Stimulated activated CD4-positive, alpha-beta T cell treated with anti-CD3 and anti-CD28 coated beads, TNF-alpha, amount 100 ng/mL, for 1 hour (primary cell): ENCODE results near the gene SLC35A5.

Experiments
- DNase-seq, 3 donors: peaks; one replicate each; pipeline ENCODE4 v3.0.0-alpha.2; 2020; ENCODE audit warnings: low read depth in 3 of 3, low spot score in 1 of 3

SLC35A5 gene

DNA sequence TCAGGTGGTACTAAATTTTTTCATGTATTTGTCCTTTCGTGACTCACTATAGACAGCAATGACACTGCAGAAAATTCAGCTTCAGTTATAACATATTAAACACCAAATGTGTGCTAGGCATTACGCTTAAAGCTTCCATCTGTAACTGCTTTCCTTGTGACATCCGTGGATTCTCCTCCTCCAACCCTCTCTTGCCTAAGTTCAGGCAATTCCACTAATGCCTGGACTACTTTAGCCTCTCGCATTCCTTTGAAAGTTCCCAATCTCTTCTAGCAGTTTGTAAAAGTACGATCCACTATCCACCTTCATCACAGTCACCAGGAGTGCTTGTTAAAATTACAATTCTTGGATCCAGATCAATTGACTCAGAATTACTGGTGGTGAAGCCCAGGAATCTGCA, 61.4 kb downstream of the SLC35A5 start:
- DNase-seq = no peak

DNA sequence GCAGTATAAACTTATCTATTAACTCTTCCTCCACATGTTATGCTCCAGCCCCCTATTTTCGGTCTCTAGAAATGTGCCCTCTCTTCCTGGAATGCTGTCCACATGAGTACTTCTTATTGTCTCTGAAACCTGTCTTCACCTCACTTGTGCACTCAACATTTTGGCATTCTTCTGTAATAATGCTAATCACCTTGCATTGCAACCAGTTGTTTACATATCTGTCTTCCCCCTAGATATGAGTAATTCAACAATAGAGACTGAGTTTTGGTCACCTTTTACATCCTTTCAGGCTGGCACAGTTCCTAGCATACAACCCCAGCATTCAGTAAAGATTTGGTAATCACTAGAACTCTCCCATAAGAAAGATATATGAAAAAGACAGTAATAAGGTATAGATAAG, 61.9 kb downstream of the SLC35A5 start:
- no peak for DNase-seq

DNA sequence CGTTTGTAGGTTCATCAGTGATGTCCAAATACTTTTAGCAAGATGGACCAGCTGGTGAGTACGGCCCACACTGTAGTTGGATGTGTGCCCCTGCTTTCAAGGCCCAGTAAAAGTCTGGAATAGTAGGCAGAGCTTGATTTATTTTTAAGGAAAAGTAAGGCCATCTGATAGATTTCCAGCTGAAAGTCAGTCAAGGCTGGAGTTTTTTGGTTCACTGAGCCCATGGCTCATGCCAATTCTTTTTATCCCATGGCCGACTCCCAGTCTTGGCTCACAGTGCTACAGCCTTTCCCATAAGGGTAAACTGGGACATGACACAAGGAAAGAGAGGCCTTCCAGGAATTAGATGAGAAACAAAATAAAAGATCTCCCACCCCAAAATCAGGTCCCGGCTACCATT, 65.6 kb downstream of the SLC35A5 start:
- no peak for DNase-seq

DNA sequence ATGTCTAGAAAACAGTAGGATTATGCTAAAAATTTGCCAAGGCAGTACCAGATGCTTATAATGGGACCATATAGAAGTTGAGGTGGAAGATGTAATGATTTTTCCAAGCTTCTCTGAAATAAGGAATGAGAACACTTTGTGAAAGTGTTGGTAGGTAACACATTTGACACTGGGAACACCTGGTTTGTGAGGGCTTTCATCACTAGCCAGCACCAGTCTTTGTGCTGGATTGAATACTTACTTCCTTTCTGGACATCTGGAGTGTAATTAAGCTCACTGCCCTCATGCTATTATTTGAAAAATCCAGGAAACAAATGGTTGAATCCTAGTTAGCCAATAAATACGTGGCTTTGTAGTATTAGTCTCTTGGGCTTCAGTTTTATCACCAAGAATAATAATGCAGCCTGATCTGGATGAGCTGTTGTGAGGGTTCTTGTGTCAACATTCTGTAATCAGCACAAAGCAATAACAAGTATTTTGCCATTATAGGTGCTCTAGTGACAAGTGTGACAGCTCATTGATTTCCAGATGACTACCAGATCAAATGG, 66.1 kb downstream of the SLC35A5 start:
- no peak for DNase-seq

DNA sequence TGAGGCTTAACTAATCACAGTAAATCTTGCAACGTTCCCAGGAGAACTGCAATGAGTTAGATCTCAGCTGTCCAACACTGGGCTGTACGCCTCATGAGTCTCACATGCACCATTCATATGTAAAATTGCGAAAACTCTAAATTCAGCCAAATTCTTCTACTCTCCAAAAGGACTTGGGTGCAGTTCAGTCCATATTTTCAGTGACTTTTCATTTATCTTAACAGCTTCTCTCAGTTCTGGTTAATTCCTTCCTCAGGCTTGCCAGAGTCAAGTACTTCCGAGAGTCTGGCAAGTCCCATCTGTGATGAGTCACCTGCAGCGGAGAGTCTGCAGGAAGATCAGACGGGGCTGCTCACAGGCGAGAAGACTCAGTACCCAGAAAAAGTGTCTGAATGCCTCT, 67.6 kb downstream of the SLC35A5 start:
- no peak for DNase-seq

DNA sequence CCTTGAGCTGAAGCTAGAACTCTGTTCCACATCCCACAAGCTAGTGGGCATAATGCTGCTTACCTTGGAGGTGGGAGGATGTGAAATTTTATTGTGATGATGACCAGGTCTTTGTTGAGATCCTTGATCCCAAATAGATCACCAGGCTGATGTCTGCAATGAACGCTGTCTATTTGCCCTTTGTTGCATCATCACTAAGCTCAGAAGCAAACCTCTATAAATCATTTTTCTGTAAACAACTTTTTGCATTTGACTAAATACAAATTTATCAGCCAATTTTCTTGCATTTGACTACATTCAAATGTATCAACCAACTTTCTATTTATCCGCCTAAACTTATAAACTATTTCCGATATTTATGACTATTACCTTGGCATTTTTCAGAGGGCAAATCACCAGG, 69.4 kb downstream of the SLC35A5 start:
- DNase-seq = no peak

DNA sequence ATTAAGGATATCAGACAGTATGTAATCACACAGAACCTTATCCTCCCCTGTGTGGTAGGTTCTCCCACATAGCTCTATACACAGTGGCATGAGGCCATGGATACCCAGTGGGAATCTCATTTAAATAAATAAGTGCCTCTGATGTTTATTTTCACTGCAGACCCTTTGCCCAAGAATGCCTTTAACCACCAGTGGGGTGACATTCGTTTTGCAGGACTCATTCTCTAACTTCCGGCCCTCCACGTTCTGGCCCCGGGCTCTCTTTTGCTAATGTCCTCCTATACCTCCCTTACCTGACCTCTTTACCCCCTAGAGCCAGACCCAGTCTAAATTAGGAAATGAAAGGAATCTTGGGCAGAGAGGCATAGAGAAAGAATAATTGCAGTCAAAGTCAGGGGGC, 70.8 kb downstream of the SLC35A5 start:
- no peak for DNase-seq

DNA sequence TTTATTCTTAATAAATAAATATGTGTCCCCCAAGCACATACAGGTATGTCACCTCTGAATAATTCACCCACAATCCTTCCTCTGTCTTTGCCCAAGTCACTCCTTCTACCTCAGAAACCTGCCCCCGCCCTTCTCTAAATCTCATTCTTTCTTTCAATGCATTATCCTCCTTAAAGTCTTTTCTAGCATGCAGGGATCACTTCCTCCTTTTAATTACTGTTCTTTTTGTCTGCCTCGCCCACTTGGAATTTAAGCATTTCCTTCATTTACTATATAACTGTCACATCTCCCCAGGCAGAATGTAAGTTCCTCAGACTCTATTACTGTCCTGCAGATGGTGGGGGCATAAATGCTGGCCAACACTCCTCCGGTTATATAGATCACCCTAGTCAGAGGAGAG, 71.3 kb downstream of the SLC35A5 start:
- DNase-seq = no peak

DNA sequence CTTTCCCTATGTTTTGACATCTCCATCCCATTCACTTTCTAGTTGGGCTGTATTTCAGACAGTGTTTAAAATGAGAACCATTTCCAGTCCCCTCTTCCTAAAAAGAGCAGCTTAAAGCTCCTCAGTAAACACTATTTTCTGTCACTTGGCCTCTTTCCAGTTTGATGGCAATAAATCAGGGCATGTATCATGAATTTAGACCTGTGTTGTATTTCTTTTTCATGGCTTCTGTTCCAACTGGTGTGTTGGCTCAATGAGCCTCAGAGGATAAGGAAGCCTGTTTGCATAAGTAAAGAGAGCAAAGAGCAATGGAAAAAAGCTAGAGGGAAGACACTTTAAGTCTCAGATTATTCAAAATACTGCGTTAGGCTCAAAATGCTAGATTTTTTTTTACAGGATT, 71.9 kb downstream of the SLC35A5 start:
- no peak for DNase-seq

DNA sequence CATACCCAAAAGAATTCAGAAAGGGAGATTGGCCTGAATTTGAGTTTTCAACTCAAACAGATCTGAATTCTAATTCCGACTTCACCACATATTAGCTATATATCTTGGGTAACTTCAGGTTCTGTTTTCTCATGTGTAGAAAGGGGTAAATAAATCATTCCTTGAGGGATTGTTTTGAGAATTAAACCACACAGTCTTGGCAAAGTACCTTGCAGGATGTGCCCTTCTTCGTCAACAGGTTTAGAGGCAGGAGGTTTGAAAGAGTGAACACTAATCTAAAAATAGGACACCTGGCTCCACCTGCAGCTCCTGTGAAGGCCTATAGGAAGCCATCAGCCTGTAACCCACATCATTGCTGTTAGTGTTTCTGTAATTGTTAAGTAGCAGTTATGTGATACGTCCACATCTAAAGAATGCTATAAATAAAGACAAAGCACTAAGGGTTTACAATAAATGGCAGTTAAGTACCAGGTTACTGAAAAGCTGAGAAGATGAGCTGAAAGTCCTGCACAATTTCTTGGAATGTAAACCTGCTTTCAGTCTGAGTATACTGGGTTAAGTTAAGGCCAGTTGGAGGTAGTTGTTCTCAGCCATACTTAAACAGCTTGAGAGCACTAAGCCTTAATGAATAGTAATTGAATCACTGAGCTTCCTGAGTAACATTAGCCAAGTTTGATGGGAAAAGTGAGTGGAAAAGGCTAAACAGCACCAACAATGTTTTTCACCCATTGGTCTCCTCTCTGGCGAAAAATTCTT, 73.1 kb downstream of the SLC35A5 start:
- no peak for DNase-seq
